Superior temporal gyrus (tissue), 1 donor: Measurements from ENCODE around the gene PIGX.
A peak's percentile ranks its signal among the peaks of the same experiment; 100 is the strongest.

Experiments used
- DNase-seq: peaks from one replicate; pipeline ENCODE4 v3.0.0-alpha.2; 2016; ENCODE audit errors: extremely low spot score

PIGX gene

DNA sequence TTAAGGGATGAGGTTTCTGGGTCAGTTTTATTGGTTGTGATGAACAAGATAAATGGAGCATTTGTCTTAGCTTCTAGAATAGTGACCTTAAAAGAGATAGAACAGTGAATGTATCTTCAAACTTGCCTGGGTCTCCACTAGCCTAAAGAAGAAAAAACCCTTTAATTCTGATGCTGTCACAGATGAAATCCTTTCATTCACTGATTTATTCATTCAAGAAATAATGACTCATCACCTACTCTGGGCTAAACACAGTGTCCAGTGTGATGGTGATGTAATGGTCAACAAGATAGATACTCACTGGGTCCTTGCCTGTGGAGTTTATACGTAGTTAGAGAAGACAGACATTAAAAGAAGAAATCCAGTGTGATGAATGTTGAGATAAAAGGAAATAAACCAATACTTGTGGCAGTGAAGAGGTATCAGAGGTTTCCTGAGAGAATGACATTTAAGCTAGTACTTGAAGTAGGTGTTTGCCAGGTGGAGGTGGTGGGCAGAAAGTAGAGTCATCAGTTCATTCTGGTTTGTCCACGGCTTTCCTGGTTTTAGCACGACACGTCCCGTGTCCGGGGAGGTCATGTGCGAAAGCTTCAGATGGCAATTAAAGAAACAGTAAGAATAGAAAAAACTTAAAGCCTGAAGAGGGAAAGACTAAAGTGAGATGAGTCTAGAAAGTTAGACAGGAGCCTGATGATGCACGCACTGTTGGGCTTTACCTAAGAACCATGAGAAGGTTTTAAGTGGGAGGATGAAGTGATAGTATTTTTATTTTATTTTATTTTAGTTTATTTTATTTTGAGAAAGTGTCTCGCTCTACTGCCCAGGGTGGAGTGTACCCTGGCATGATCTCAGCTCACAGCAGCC lies 45.9 kb downstream of the PIGX start:
- peak; percentile 78 for DNase-seq

DNA sequence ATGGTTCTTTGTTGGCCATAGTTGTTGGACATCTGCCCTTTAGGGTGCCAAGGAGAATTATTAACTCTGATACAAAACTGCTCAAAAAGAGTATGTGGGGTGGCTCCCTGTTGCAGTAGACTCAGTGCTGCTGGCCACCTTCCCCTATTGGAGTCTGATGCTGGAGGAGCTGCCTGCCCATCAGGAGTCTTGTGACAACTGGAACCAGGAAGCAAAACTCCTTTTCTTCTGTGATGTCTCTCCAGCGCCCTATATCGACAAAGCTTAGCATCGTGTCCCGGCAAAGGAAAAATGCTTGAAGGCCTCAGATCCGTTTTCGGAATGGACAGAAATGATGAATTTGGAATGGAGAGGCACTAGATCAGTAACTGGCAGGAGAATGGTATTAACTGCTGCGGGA lies 51.0 kb downstream of the PIGX start:
- peak; percentile 81 for DNase-seq

DNA sequence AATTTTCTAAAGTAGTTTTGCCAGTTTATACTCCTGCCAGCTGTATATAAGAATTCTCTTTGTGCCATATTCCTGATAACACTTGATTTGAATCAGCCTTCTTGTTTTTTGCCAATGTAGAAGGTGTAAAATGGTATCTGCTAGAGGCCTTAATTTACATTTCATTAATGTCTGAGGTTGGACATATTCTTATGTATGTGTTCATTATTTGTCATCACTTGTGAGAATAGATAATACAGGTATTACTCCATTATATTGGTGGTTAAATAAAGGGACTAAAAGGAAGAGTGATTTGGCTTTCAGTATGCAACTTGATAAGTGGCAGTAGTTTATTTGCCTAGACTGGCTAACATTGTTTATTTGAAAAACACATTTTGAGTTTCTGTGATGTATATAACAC lies 53.3 kb downstream of the PIGX start:
- DNase-seq = no peak

DNA sequence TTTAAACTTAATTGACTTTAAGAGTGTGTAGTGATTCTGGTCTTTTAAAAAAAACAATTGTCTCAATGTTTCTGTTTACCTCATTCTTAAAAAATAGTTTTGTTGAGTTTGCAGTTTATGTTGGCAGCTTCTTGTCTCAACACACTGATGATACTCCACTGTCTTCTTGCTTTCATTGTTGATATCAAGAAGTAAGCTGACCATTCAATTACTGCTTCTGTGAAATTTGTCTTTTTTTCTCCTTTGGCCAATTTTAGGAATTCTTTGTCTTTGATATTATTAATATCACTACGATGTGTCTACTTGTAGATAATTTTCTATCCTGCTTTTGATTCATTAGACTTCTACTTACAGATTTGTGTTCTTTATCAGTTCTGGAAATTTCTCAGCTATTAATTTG lies 58.9 kb downstream of the PIGX start:
- DNase-seq = no peak

DNA sequence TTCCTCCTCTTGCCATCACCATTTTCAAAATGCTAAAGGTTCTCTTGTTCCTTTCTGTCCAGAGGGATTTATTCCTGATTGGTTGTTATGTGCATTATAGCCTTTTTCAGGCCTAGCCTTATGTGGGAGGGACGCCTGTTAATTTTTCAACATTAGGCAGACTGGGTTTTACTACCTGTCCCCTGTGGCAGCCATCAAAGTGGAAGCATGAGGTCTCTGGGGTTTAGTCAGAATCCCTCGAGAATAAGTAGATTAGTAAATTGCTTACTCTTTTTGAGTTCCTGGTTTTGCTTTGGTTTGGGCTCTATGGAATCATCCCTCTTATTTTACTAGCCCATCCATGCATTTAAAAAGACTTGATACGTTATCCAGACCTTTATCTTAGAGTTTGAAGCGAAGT lies 59.9 kb downstream of the PIGX start:
- DNase-seq = peak; percentile 42

DNA sequence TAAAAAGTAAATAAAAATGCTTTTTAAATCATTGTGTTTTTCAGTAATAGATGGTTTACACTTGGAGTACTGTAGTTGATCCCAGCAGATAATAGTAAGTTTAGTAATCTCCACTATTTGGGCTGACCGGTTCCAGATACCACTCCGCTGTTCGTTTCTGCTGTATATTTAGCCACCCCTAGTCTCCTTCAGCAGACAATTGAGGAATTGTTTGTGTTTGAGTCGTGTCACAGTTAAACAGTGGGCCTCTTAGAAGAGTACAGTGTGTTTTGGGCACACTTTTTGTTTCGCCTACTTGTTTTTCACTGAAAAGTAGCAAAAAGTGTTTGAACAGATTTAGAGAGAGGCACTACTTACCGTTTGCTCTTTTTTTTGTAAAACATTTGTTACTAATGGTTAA lies 60.7 kb downstream of the PIGX start:
- DNase-seq = peak; percentile 87

DNA sequence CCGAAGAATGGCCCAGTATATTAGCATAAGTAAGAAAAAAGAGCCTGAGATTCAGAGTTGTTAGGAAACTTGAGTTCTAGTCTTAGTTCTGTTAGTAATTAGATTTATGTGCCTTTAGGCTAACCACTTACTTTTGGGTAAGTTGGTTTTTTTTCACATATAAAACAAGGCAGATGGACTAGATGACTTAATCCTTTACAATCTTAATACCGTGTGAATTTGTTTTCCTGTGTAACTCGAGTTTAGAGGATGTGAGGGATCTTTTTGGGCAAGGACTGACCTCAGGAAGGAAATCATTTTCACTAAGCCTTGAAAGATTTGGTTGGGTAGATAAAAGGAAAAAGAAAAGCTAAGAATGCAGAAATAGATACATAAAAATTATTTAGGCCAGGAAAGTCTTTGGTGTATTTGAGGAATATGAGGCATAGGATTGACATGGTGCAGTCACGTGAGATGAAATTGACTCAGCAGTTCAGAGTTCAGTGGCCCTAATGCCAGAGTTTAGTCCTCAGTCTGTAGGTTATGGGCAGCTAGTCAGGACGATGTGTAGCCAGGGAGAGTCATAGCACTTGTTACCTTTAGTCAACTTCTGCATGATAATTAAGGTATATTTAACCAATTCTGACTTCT lies 62.1 kb downstream of the PIGX start:
- DNase-seq = no peak

DNA sequence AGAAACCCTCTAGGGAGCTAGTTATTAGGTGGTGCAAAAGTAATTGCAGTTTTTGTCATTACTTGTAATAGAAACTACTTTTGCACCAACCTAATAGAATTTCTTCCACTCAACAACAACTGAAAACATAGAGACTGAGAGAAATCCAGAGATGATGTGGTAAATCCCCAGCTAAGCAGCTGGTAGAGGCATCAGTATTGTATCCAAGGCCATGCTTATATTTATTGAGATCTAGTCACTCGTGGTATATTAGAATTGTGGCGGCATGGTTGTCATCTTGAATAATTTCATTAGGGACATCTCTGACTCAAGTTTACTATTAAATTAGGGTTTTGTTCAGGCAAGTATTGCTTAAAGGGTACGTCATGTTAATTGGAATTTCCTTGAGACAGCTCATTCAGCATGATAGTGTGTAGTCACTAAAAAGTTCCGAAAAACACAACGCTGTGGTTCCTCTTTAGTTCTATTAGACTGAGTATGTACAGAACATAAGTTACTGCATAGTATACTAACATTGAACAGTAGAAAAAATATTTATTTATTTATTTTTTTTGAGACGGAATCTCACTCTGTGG lies 62.8 kb downstream of the PIGX start:
- no peak for DNase-seq

DNA sequence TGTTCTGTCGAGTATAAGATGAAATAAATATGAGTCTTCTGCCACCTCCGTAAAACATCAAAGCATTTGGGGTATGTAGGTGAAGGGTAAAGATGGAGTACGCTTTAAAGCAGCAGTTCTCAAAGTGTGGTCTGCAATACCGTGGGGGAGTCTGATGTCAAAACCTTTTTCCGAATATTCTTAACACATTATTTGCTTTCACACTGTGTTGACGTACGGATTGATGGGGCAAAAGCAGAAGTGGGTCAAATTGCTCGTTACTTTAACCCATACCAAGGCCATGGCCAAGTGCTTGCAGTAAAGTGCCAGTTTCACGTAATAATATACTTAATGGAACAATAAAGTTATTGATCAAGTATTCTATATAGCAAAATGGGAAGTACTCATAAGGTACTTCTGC lies 63.8 kb downstream of the PIGX start:
- no peak for DNase-seq

DNA sequence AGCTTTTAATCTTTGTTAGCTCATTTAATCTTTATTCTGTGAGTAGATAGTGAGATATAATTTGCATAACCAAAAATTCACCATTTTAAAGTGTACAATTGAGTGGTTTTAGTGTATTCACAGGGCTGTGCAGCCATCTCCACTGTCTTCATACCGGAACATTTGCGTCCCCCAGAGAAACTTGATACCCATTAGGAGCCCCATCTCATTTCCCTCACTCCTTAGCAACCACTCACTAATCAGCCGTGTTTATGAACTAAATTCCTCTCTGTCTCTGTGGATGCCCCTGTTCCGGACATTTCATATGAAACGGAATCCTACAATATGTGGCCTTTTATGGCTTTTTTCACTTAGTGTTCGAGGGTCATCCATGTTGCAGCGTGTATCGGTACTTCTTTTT lies 65.7 kb downstream of the PIGX start:
- DNase-seq = no peak

DNA sequence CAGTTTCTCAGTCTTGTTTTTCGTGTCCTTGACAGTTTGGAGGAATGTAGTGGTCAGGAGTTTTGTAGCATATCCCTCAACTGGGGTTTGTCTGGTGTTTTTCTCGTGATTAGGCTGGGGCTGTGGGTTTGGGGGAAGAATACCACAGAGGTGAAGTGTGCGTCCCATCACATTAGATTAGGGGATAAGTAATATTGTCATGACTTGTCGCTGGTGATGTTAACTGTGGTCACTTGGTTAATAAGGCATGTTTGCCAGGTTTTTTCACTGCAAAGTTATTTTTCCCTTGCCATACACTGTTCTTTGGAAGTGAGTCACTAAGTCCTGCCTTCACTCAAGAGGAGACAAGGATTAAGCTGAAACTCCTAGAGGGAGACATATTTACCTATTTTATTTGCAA lies 66.6 kb downstream of the PIGX start:
- DNase-seq = no peak

DNA sequence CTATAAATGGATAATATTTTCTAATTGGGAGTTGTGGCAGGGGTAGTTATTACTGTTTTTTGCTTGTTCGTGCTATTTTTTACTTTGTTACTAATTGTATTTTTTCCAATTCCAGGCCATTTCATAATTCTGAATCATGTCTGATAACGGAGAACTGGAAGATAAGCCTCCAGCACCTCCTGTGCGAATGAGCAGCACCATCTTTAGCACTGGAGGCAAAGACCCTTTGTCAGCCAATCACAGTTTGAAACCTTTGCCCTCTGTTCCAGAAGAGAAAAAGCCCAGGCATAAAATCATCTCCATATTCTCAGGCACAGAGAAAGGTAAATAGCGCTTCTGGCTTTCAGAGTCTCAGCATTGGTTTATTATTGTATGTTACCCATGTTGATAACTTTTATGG lies 70.3 kb downstream of the PIGX start:
- no peak for DNase-seq
